HG03139 (cell line): ENCODE results near the gene FAM110D.

Source experiments
- ATAC-seq: cut with Tn5 transposase; IDR thresholded peaks from one replicate; pipeline ENCODE4 v1.9.1; 2021; ENCODE audit not compliant: unreplicated experiment

Gene FAM110D

GRCh38 chr1:26161415-26162219 lies 2.7 kb downstream of the FAM110D start:
- no peak for ATAC-seq

GRCh38 chr1:26162220-26162709 lies 3.4 kb downstream of the FAM110D start:
- ATAC-seq: no peak

DNA sequence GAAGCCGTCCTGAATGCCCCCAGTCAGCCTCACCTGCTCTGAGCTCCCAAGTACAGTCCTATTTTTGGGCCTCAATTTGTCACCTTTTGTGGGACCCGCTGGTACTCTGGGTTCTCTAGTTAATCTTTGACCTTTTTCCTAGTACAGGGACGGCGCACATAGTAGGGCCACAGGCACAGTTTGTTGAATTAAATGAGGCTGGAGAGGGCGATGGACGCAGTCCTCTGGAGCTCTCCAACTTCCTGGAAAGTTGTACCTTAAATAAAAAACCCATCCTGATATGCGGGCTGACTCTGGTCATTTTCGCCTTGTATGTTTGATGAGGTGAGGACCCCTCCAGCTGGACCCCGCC lies 4.8 kb downstream of the FAM110D start:
- ATAC-seq: no peak

DNA sequence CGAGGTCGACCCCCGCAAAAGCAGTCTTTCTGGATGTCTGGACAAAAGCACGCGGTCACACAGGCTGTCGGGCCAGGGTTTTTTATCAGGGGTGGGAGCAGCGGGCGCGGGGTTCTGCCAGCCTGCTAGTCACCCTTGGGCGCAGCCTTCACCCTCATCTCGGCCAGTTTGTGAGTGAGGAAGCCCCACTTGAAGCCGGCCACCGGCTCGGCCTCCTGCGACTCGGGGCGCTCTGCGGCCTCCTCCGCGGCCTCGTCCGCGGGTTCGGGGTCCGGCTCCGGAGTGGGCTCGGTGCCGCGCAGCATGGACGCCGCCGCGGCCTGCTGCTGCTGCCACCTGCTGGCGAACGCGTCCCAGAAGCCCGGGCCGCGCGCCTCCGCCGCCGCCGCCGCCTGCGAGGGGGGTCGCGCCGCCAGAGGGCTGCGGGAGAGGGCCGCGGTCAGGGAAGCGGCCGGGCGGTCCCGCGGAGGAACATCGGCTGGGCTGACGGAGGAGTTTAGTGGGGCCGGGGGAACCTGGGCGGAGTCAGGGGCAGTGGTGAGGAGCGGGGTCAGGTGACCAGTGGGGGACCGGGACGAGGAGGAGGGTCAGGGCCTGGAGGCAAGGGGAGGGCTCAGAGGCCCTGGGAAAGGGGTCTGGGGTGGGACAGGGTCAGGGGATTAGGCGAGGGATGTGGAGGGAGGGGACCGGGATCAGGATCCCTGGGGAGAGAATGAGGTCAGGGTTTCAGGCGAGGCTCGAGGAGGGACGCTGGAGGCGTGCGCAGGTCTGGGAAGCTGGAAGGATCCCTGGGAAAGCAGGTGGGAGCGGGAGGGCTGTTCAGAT lies 5.4 kb downstream of the FAM110D start:
- no peak for ATAC-seq

DNA sequence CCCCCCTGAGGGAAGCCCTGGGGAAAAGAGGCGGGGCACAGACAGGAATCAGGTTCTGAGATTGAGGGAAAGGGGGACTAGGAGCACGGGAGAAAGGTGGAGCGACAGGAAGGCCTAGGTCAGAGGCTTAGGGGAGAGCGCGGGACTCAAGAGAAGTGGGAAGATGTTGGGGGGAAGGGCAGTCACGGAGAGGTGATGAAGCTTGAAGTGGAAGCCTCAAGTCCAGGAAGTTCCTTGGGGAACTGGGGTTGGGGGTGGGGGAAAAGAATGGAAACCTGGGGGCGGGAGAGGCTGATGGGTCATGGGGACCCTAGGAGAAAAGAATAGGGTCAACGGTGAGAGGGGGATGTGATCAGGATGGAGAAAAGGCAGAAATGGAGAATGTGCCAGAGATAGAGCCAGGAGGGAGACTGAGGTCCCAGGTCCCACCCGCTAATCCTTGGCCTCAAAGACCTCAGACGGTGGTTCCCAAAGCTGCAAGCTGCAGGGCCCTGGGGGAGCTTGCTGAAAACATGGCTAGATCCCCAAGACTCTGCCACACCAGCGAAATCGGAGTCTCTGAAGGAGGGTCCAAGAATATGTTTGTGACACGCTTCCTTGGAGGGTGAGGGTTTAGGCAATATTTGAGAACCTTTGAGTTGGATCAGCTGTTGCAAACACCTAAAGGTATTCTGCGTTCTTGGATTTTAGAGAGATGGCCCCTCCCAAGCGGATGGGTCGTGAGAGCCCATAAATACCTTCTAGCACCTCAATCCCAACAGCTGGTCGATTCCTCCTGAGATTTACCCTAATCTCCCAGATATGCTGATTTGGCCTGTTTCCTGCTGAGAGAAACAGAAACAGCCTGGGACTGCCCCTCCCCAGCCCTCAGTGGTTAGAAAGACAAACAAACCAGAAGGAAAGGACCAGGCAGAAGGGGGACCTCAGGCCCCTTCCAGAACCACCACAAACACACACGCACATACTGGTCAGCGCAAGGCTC lies 6.3 kb downstream of the FAM110D start:
- no peak for ATAC-seq

- no peak for ATAC-seq
These were observed 7.9 kb downstream of the FAM110D start for GRCh38 chr1:26166719-26167281.

DNA sequence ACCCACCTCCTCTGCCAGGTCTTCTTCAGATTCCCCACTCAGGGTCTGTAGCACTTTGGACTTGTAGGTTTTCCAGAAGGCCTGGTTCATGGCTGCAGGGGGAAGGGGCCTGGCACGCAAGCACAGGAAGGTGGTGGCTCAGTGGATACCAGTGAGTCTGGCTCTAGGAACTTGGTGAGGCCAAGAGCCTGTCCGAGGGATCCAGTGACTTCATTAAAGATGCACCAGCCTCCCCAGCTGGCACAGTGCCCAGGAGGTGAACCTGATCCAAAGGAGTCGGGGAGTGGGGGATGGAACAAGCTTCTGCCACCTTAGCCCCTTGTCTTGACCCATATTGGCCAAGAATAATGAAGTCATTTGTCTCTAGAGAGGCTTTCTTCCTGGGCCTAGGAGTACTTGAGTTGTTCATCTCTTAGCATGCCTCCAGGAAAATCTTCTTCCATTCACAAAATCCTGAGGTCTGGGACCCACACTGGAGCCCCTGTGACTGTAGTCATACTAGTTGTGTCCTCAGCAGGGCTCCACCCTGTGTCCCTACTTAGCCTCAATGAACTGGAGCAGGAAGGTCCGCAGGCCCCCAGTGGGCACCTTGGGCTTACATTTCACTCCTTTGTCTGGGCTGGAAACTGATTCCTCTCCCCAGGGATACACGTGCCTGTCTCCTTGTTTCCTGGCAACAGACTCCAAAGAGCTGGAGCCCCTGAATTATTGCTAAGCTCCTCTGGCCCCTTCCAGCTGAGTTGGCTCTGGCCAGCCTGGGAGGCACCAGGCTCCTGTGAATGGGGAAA lies 9.7 kb downstream of the FAM110D start, which contains the start of gene C1orf232:
Gene C1orf232 (minus strand): TSS at position 554 of the 788 bp plus-strand sequence. CDS start 464 bp downstream, at position 90.
- ATAC-seq: no peak

DNA sequence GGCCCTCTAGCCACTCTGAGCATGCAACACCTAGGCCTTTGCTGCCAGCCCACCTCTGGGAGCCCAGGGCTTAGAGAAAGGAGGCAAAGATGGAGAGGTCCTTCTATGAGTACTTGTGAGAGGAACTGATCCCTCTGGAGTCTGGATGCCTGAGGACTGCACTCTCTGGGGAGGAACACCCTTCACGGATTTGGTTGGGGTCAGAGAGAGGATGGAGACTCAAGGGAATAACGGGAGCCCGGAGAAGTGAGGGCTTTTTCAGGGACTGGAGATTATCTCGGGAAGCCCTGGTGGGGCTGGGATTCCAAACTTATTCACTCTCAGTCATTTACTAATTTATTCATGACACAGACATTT lies 10.3 kb downstream of the FAM110D start:
- no peak for ATAC-seq

DNA sequence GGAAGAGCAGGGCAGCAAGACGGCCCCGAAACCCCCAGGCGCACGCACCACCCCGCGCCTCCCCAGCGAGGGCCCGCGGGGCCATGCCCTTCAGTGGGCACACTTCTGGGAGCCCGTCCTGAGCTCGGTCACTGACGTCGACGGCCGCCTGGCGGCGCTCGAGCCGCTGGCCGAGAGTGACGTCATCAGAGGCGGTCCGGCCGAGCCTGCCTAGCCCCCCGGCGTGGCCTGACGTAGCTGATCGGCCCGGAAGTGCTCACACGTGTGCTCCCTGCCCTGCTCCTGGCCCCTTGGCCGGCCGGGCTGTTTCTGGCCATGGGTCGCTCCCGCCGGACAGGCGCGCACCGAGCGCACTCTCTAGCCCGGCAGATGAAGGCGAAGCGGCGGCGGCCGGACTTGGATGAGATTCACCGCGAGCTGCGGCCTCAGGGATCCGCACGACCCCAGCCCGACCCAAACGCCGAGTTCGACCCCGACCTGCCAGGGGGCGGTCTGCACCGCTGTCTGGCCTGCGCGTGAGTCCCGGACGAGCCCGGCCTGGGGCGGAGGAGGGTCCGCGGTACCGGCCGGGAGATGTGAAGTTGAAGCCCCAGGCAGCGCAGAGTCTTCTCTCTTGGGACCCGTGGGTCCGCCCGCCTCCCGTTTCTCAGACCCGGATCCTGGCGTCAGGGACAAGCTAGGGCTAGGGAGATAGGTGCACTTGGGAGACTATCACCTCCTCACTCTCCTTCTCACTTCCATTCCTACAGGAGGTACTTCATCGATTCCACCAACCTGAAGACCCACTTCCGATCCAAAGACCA lies 11.0 kb downstream of the FAM110D start, which contains the start of gene ZNF593:
Gene ZNF593 (plus strand): TSS at position 240 of the 803 bp plus-strand sequence. CDS start 76 bp downstream, at position 316.
- peak; percentile 92 for ATAC-seq

GRCh38 chr1:26170472-26170821 lies 11.6 kb downstream of the FAM110D start:
- no peak for ATAC-seq

DNA sequence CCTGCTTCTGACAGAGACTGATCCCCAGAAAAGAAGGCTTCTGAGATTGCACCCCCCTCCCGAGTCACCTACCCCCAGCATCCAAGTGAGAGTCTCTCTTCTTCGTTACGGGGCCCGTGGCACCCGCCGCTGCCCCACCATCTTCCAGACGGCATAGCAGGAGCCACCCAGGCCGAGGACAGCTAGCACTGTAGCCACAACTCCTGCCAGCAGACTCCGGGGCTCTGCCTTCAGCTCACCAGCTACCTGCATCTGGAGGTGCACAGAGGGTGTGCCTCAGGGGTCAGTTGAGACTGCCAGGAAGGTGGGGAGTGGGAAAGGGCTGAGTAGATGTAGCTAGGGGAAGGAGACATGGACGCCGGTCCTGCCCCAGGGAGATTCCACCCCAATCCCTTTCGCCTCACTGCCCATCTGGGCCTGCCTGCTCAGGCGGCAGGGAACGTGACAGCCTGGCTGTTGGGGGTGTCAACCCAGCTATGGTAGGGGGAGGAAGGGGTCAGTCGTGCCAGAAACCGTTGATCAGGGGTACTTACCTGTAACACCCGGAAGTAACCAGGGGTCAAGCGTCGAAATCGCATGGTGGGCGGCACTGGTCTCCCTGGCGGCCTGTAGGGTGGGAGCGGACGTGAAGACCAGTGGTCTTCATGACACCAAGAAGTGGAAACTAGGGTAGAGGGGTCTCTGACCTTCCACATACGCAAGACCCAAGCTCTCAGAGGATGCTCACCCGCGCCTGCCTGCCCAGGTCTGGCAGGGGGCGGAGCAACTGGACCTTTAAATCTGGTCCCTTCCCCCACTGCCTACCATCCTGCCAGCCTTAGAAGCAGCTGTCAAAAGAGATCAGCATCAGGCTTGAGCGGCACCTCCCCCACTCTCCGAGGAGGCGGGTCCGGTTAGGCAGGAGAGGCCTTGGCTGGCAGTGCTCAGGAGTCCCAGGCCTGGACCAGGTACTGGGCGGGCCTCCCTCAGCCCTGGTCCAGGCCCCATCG lies 12.5 kb downstream of the FAM110D start, which contains the start of gene ZNF593OS:
Gene ZNF593OS (minus strand): TSS at position 749 of the 989 bp plus-strand sequence. CDS start 171 bp downstream, at position 578.
- ATAC-seq: no peak

DNA sequence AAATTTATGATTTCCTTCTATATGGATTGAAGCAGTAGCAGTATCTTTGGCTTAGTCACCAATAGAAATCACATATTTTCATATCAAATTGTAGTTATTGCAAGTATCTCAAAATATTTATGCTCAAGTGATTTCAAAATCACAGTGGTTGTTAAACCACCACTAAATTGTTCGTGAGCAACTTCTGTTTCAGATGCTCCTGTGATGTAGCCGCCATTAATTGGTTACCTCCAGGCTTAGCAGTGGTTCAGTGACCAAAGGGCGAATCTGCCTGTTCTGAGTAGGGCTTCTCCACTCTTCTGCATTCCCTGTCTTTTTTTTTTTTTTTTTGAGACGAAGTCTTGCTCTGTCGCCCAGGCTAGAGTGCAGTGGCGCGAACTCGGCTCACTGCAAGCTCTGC lies 16.5 kb downstream of the FAM110D start:
- no peak for ATAC-seq

- no peak for ATAC-seq
These were observed 18.4 kb downstream of the FAM110D start, which contains the start of gene CNKSR1 for GRCh38 chr1:26177182-26177684. Gene CNKSR1 (plus strand): TSS chr1:26177491. CDS start chr1:26177548, 57 bp downstream.

- ATAC-seq: no peak
These were observed 21.2 kb downstream of the FAM110D start for GRCh38 chr1:26180010-26180506.

DNA sequence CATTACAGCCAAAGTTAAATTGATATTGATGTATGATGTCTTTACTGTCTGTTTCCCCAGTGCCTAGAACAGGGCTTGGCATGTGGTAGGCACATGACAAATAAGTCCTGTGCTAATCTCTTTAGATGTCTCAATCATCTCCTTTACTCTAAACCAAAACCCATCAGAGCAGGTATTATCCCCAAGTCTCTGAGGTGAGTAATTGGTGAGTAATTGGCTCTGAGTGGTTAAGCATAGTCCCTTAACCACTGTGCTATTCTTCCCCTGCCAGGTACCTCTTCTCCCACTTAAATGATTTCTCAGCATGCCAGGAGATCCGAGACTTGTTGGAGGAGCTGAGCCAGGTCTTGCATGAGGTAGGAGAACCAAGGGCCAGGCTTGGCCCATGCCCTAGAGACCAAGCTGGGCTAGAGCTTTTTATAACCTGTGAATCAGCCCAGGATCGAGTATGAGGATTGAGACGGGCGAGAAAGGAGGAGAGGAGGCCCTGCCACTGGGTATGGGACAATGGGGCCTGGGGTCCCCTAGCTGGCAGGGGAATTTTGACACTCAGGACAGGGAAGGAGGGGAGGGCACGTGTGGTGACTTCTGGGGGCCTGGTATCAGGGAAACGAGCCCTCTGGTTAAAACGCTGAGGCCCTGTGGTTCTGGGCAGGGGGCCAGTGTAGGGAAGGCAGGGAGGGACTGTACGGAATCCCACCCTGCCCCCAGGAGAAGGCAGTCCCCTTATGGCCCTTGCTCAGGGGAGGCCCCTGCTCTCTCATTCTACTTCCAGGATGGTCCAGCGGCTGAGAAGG lies 22.9 kb downstream of the FAM110D start:
- no peak for ATAC-seq

DNA sequence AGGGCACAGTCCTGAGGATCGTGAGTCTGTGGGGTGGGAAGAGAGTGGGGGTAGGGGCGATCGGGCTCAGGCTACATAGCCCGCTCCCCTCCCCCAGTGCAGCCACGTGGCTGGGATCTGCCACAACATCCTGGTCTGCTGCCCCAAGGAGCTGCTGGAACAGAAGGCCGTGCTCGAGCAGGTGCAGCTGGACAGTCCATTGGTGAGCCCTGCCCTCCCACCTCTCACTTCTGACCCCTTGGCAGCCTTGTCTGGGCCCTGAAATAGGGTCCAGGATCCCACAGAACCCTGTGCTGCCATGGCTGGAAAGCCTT lies 23.5 kb downstream of the FAM110D start:
- no peak for ATAC-seq
